Retinal pigment epithelial cell (primary cell): ENCODE results near the gene USP48.

Experiments
- DNase-seq: peaks from one replicate; pipeline ENCODE4 v3.0.0-alpha.2; 2010; ENCODE audit warnings: low read depth
- H3K4me3 ChIP-seq: 2 replicates; pipeline ENCODE4 v1.5.1; 2011; ENCODE audit warnings: mild to moderate bottlenecking, low read length, control low read depth, moderate library complexity
- CTCF ChIP-seq: conservative IDR thresholded peaks from 2 replicates; pipeline ENCODE4 v1.5.1; 2011; ENCODE audit warnings: low read depth, low read length, control low read depth, inconsistent platforms

USP48 gene

GRCh38 chr1:21641537-21641936 lies 141.4 kb downstream of the USP48 start:
- DNase-seq = no peak
- H3K4me3 ChIP-seq = no peak overlapping the region
- no peak for TF ChIP-seq CTCF

- no peak overlapping the region for H3K4me3 ChIP-seq
- no peak for DNase-seq
- no peak for TF ChIP-seq CTCF
Observed at GRCh38 chr1:21641076-21641475, 141.9 kb downstream of the USP48 start.

GRCh38 chr1:21640653-21641052 lies 142.3 kb downstream of the USP48 start:
- DNase-seq = no peak
- H3K4me3 ChIP-seq = no peak overlapping the region
- TF ChIP-seq CTCF = no peak

DNA sequence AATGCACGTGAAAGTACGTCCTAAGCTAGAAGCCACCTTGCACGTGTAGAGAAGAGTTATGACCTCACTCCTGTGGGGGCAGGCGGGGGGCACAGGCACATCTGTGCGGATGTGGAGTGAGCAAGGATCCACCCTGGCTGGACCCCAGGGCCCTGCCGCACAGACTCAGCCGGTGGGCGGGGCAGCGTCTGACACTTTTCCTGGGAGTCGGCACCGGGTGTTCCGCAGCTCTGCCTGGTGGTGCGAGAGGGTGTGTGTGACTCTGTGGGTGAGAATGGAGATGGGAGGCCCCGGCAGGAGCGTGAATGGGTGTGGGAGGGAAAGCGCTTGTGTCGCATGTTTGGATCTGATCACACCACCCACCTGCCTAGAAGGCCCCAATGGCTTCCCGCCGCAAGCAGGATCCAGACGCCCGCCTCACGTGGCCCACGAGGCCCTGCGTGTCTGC lies 143.3 kb downstream of the USP48 start:
- no peak for TF ChIP-seq CTCF
- no peak for DNase-seq
- no peak overlapping the region for H3K4me3 ChIP-seq

GRCh38 chr1:21638531-21639341 lies 144.2 kb downstream of the USP48 start:
- DNase-seq = peak; percentile 80
- no peak overlapping the region for H3K4me3 ChIP-seq
- no peak for TF ChIP-seq CTCF

DNA sequence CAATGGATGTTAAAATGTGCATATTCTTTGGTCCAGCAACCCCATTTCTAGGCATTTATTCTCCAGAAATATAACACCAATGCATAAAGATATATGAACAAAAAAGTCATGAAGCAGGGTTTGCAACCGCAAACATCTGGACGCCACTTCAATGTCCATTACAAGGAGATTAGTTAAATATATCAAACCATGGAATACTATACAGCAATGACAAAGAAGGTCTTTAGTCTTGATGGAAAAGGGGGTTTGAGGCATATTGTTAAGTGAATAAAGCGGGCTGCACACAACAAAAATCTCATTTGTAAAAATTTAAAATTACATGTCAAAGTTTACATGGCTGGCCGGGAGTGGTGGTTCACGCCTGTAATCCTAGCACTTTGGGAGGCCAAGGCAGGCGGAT lies 145.4 kb downstream of the USP48 start:
- no peak for DNase-seq
- no peak for TF ChIP-seq CTCF

DNA sequence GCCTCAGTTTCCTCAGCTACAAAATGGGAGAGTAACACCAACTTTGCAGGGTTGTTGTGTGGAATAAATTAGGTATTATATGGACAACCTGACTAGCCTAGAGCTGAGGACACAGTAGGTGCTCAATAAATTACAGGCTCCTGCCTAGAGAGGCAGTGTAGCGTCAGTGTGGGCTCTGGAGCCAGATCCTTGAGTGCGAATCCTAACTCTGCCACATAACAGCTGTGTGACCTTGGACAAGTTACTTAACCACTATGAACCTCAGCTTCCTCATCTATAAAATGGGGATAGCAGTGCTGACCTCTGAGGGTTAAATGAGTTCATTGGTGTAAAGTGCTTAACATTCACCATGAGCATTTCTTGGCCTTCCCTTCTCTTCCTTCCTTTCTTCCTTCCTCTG lies 146.9 kb downstream of the USP48 start:
- no peak for TF ChIP-seq CTCF
- no peak overlapping the region for H3K4me3 ChIP-seq

More for the DNA sequence above, 145.4 kb downstream of the USP48 start:
- no peak overlapping the region for H3K4me3 ChIP-seq

More for the DNA sequence above, 146.9 kb downstream of the USP48 start:
- DNase-seq = no peak
